Stimulated activated CD4-positive, alpha-beta T cell treated with anti-CD3 and anti-CD28 coated beads, Interleukin-12 subunit alpha, Interleukin-12 subunit beta, amount 100 ng/mL, for 4 hours (primary cell): ENCODE data around the gene SLC6A6.

Experiments used
- DNase-seq: peaks from one replicate; pipeline ENCODE4 v3.0.0-alpha.2; 2020

SLC6A6 gene

GRCh38 chr3:14524920-14525660, 122.7 kb downstream of the SLC6A6 start:
- DNase-seq: no peak

- no peak for DNase-seq
Observed at GRCh38 chr3:14525685-14526631, 123.6 kb downstream of the SLC6A6 start.

DNA sequence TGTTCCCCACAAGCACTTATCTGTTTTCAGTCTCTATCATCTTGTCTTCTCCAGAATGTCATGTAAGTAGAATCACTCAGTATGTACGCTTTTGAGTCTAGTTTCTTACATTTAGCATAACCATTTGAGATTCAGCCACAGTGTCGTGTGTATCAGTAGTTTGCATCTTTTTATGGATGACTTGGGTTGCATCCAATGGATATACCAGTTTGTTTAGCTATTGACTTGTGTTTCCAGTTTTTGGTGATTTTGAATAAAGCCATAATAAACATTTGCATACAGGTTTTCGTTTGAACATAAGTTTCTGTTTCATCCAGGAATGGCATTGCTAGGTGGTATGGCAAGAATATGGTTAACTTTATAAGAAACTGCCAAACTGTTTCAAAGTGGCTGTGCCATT, 125.7 kb downstream of the SLC6A6 start:
- no peak for DNase-seq

DNA sequence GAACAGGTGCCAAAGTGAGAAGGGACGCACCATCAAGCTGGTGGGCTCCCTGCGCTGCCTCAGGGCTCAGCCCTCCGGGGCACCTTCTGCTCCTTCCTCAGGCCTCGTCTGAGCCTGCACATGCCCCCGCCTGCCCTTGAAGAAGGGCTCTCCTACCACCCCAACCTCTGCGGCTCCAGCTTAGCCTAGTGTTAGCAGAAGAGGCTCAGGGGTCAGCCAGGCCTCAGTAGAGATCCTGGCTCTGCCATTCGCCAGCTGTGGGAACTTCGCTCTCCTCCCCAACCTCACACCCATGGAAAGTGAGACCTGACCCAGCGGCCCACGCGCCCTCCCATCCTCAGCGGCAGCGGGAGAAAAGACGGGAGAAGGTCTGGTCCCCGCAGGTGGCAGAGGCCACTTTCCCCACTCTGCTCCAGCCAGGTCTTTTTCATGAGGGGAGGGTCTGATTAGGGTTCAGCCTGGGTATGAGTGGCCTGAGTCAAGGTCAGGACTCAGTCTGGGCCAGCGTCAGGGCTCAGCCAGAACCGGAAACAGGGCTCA, 129.5 kb downstream of the SLC6A6 start:
- no peak for DNase-seq

GRCh38 chr3:14532691-14533456, 130.5 kb downstream of the SLC6A6 start:
- no peak for DNase-seq

DNA sequence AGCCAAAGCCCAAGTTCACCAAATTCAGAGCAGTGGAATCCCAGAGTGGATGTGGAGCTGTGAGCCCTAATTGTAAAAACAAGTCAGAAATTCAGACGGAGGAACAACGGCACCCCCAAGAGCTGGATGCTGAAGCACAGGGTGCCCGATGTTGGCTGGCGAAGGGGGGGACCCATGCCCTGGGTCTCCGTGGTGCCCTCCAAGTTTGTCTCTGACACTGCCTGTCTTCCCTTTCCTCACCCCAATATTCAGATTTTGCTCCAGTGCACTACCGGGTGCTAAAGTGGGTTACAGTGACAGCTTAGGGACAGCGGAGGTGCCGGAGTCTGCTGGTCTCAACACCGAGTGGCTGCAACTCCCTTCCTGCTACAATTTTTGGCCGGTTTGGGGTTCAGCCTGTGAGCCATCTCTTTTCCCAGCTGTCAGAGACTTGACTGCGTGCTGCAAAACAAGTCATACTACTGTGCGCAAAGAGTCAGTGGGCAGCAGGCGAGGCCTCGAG, 131.1 kb downstream of the SLC6A6 start:
- no peak for DNase-seq

DNA sequence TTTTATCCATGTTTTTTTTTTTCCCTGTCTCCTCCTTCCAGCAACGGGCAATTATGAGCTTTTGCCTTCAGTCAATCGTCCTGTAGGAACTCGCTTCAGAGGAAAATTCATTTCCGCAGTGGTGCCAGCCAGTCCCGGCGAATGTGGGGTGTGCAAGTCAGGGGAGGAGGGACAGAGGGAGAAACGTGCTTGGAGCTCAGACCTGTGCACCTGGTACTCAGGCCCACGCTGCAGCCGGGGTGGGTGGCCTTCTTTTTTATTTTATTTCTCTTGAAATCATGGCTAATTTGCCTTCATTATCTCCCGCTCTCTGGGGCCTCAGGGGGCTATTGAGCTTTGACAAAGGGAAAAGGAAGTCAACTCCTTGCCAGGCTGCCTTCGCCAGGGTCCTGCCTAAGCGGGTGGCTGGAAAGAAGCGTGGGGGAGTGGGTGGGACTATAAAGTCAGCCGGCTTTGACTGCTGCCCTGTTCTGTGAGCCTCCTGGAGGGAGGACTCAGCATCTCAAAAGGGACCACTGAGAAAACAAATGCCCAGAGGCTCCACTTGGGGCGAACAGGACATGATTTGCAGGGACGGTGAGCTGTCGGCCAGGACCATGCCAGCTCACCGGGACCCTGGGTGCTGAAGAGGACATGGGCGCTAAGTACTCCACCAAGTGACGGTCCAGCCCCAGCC, 132.2 kb downstream of the SLC6A6 start:
- DNase-seq: no peak

GRCh38 chr3:14535616-14536015, 133.2 kb downstream of the SLC6A6 start:
- DNase-seq: no peak

- no peak for DNase-seq
Observed at GRCh38 chr3:14536055-14536815, 133.8 kb downstream of the SLC6A6 start.

GRCh38 chr3:14536837-14537589, 134.6 kb downstream of the SLC6A6 start:
- DNase-seq: no peak

DNA sequence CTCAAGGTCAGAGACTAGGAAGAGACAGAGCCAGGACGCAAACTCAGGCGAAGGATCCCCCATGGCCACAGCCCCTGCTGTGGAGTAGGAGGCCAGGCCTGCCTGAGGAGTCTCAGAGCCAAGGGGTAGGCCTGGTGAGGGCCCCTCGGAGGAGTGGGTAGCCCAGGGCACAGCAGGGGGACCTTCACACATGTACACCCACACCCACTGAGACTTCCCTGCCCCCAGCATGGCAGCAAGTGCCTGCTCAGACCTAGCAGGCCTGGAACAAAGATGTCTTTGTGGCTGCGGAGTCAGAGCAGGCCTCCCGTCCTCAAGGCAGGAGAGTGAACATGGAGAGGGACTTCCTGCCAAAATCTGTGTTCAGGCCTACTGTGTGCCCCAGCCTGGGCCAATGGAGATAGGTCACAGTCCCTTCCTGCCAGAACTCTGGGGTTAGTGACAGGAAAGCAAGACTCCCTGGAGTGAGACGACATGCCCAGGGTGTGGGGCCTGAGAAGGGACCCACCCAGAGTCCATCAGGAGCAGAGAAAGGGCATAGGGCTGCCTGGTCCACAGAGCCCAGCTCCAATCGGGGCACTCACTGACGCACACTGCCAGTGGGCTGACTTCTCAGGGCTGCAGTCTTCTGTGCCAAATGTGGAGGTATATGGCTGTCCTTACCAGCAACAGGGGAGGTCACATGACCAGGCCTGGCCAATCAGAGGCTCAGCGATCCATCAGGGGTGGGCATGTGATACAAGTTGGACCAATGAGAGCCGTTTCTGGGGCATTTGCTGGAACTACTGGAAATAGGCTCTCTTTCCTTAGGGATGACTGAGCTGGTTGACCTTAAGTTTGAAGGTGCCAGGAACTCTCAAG, 135.4 kb downstream of the SLC6A6 start:
- DNase-seq: no peak

GRCh38 chr3:14538451-14539088, 136.2 kb downstream of the SLC6A6 start:
- no peak for DNase-seq
